ENCODE measurements around the gene HELT. TPM values are rescaled to one million over a fixed set of nuclear protein-coding genes. Genes with fewer than 3 reads are reported as not detected.

The HELT gene
- total and polyA plus RNA-seq, 2 of the 4 experiments (the other 2 are of a cell fraction) = not detected

- Histone ChIP-seq H4K5ac (ENCODE audit: low read depth, low read length) (no peak overlapping the region), H3K23ac (ENCODE audit: low read depth, low read length) (no peak overlapping the region), H3K9ac (ENCODE audit: low read depth, low read length) (no peak overlapping the region), H3K56ac (ENCODE audit: extremely low read depth, insufficient read depth, low read length) (no peak overlapping the region), H3K4me2 (ENCODE audit: low read depth, low read length) (no peak overlapping the region), H3K4me3 (ENCODE audit: insufficient read depth, low read depth, low read length) (no peak overlapping the region), H3K27ac (ENCODE audit: insufficient read depth, low read length) (no peak overlapping the region), H2AFZ (replicated peaks; ENCODE audit: low read length, poor library complexity) (peak overlapping the region; percentile 48), H2BK120ac (ENCODE audit: low read depth, low read length) (no peak overlapping the region), H2BK5ac (ENCODE audit: low read depth, low read length, poor library complexity, severe bottlenecking) (no peak overlapping the region), H3K9me1 (ENCODE audit: insufficient read depth, low read length) (no peaks in the 10 kb centered on the region), H3K79me1 (ENCODE audit: low read depth in 1 of 2, low read length in 2 of 2) (no peaks in the 10 kb centered on the region), H2BK20ac (ENCODE audit: low read depth, low read length) (no peak overlapping the region), H3K36me3 (ENCODE audit: control insufficient read depth, insufficient read depth, low read length) (no peaks in the 10 kb centered on the region), H2AK9ac (replicated peaks; ENCODE audit: low read depth, low read length, poor library complexity) (no peak overlapping the region), H4K20me1 (ENCODE audit: insufficient read depth, low read length) (no peaks in the 10 kb centered on the region), H3K27me3 (ENCODE audit: control insufficient read depth, insufficient read depth, low read length) (peaks cover 7% of the 10 kb centered on the region), H4K8ac (ENCODE audit: low read depth in 2 of 2, low read length in 2 of 2) (no peak overlapping the region), H3K18ac (ENCODE audit: low read depth, low read length) (no peak overlapping the region), H2BK15ac (ENCODE audit: low read depth, low read length) (no peak overlapping the region), H3K4me1 (ENCODE audit: control insufficient read depth, insufficient read depth, low read length) (no peaks in the 10 kb centered on the region), H4K91ac (ENCODE audit: insufficient read depth, low read depth, low read length) (no peak overlapping the region), H3K9me3 (ENCODE audit: control insufficient read depth, insufficient read depth, low read length) (no peaks in the 10 kb centered on the region), H3K4ac (ENCODE audit: low read depth, low read length) (no peak overlapping the region), H2AK5ac (ENCODE audit: low read depth, low read length) (no peak overlapping the region), H3K14ac (replicated peaks; ENCODE audit: low read depth, low read length) (no peak overlapping the region)
- ATAC-seq (ENCODE audit: low read depth) (no peak), DNase-seq (no peak)
- 17% methylated on average over 1 of the region's 6 CpGs; no CpG with 5 or more reads in 1 of the 2 experiments for WGBS, 2 experiments (ENCODE audit: extremely low coverage in 2 of 2, insufficient read length in 1 of 2)
- ChIA-PET POLR2A (ENCODE audit: unreplicated experiment) (no interaction called here), CTCF (interaction anchor here (2.0 kb wide), 1 partner anchor 98 kb away, joined by 6 read pairs; no protein-coding TSS in a partner anchor)
- in situ Hi-C loops (cut with MboI; ENCODE audit: low sequenced_read_pairs) = no loop called here
- TF ChIP-seq, protein P1, sequence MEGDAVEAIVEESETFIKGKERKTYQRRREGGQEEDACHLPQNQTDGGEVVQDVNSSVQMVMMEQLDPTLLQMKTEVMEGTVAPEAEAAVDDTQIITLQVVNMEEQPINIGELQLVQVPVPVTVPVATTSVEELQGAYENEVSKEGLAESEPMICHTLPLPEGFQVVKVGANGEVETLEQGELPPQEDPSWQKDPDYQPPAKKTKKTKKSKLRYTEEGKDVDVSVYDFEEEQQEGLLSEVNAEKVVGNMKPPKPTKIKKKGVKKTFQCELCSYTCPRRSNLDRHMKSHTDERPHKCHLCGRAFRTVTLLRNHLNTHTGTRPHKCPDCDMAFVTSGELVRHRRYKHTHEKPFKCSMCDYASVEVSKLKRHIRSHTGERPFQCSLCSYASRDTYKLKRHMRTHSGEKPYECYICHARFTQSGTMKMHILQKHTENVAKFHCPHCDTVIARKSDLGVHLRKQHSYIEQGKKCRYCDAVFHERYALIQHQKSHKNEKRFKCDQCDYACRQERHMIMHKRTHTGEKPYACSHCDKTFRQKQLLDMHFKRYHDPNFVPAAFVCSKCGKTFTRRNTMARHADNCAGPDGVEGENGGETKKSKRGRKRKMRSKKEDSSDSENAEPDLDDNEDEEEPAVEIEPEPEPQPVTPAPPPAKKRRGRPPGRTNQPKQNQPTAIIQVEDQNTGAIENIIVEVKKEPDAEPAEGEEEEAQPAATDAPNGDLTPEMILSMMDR (conservative IDR thresholded peaks at IDR 0.05; ENCODE audit: low read depth, low read length) = no peak
- TF ChIP-seq MAFK (IDR thresholded peaks at IDR 0.05; ENCODE audit: low read depth, low read length) (no peak), MAZ (IDR thresholded peaks at IDR 0.05; ENCODE audit: borderline replicate concordance, low read depth, low read length) (no peak), RCOR1 (IDR thresholded peaks at IDR 0.05; ENCODE audit: insufficient replicate concordance, low read length) (no peak), MXI1 (IDR thresholded peaks at IDR 0.05; ENCODE audit: borderline replicate concordance, low read depth, low read length) (no peak), BHLHE40 (IDR thresholded peaks at IDR 0.05; ENCODE audit: low read depth, low read length) (no peak)
- dilution Hi-C loops (cut with HindIII; ENCODE audit: low sequenced_read_pairs, unreplicated experiment) = no loop called here
- BruUV-seq (replicated peaks) = no TSS peak
- intact Hi-C loops (cut with micrococcal nuclease) = loop anchor here (10.0 kb wide), 1 partner anchor 998 kb away; no protein-coding TSS in a partner anchor
These were observed 18.6 kb downstream of the HELT start for GRCh38 chr4:185036842-185037241.
